GM12892 (cell line): ENCODE data around the gene KCNK4.

ENCODE experiments used
- POLR2A ChIP-seq: IDR thresholded peaks from 2 replicates; pipeline ENCODE4 v1.6.1; 2011; ENCODE audit warnings: low read depth, low read length, control low read depth
- POLR2AphosphoS5 ChIP-seq: IDR thresholded peaks from 2 replicates; pipeline ENCODE4 v1.6.1; 2011; ENCODE audit warnings: low read depth, low read length, control low read depth
- TAF1 ChIP-seq: IDR thresholded peaks from 2 replicates; pipeline ENCODE4 v1.6.1; 2011; ENCODE audit warnings: low read depth, mild to moderate bottlenecking, control low read depth, low read length, borderline replicate concordance

- TF ChIP-seq POLR2A, result no peak
- no peak for TF ChIP-seq POLR2AphosphoS5
- no peak for TF ChIP-seq TAF1
These were observed 15.4 kb downstream of the KCNK4 start for GRCh38 chr11:64306563-64306875.
